PC-9 (cell line): Measurements from ENCODE around the gene RIMS4. TPM values are rescaled to one million over a fixed set of nuclear protein-coding genes. Genes with fewer than 3 reads are reported as not detected.

Source experiments
- BruUV-seq: library from RNA; stranded (reverse); fragments of 400-500 nt; replicated peaks from 2 replicates; lab custom pipeline; 2021; lab: Mats Ljungman, UMichigan
- CTCF ChIA-PET: fragments of 300-600 bp; sonication (Branson Sonifier 250); formaldehyde crosslinking; loops from one replicate; lab custom pipeline; 2022; ENCODE audit warnings: antibody characterized with exemption; lab: Charles Lee
- POLR2A ChIA-PET: fragments of 300-600 bp; sonication (Branson Sonifier 250); formaldehyde crosslinking; loops from one replicate; lab custom pipeline; 2022; ENCODE audit warnings: antibody characterized with exemption; ENCODE audit not compliant: unreplicated experiment; lab: Charles Lee
- DNase-seq, 2 experiments: peaks; one replicate each; pipeline versions ENCODE4 v3.0.0 to v3.0.0-alpha.2; 2015 to 2022; ENCODE audit warnings: mixed read lengths in 1 of 2
- H2AFZ ChIP-seq: fragments of 200-600 bp; sonication (generic); 2 replicates; pipeline ENCODE4 v1.8.1; 2017; ENCODE audit warnings: antibody characterized with exemption
- H3F3A ChIP-seq: fragments of 200-600 bp; sonication (generic); 2 replicates; pipeline ENCODE4 v1.8.1; 2017; ENCODE audit warnings: antibody characterized with exemption, mild to moderate bottlenecking, low read depth; ENCODE audit not compliant: insufficient read depth
- H3K27ac ChIP-seq: fragments of 200-600 bp; sonication (generic); 2 replicates; pipeline ENCODE4 v1.6.1; 2016; ENCODE audit warnings: mixed run types
- H3K27me3 ChIP-seq: fragments of 200-600 bp; sonication (generic); 2 replicates; pipeline ENCODE4 v1.6.1; 2016; ENCODE audit warnings: low read depth, mixed run types; ENCODE audit not compliant: insufficient read depth
- H3K36me3 ChIP-seq: fragments of 200-600 bp; sonication (generic); 2 replicates; pipeline ENCODE4 v1.6.1; 2016; ENCODE audit warnings: low read depth, mixed run types
- H3K4me1 ChIP-seq: fragments of 200-600 bp; sonication (generic); replicated peaks from 2 replicates; pipeline ENCODE4 v1.6.1; 2016; ENCODE audit warnings: mixed run types; ENCODE audit not compliant: insufficient read depth
- H3K4me2 ChIP-seq: fragments of 200-600 bp; sonication (generic); 2 replicates; pipeline ENCODE4 v1.6.1; 2017; ENCODE audit warnings: mixed run types
- H3K4me3 ChIP-seq: fragments of 200-600 bp; sonication (generic); 2 replicates; pipeline ENCODE4 v1.6.1; 2016; ENCODE audit warnings: mixed run types
- H3K79me2 ChIP-seq: fragments of 200-600 bp; sonication (generic); 2 replicates; pipeline ENCODE4 v1.6.1; 2017; ENCODE audit warnings: low read depth, mixed run types
- H3K9me2 ChIP-seq: fragments of 200-600 bp; sonication (generic); 2 replicates; pipeline ENCODE4 v1.8.1; 2017; ENCODE audit warnings: mild to moderate bottlenecking; ENCODE audit not compliant: insufficient read depth
- H3K9me3 ChIP-seq: fragments of 200-600 bp; sonication (generic); 2 replicates; pipeline ENCODE4 v1.8.1; 2016; ENCODE audit warnings: low read depth; ENCODE audit not compliant: insufficient read depth
- H4K20me1 ChIP-seq: fragments of 200-600 bp; sonication (generic); 2 replicates; pipeline ENCODE4 v1.8.1; 2017; ENCODE audit not compliant: insufficient read depth
- CTCF ChIP-seq: fragments of 200-600 bp; sonication (generic); conservative IDR thresholded peaks from 2 replicates; pipeline ENCODE4 v1.6.1; 2017; ENCODE audit warnings: mixed run types, antibody characterized with exemption, mild to moderate bottlenecking, moderate library complexity
- EZH2 ChIP-seq: fragments of 200-600 bp; sonication (generic); IDR thresholded peaks from 2 replicates; pipeline ENCODE4 v1.8.0; 2017; ENCODE audit warnings: antibody characterized with exemption, low read depth
- intact Hi-C: fragments of 100-400 bp; cut with micrococcal nuclease; formaldehyde crosslinking; loops from one replicate; pipeline ENCODE4 v1.10.0; 2022; ENCODE audit not compliant: unreplicated experiment
- total RNA-seq: library from RNA; stranded (reverse); gene quantifications from 2 replicates; pipeline ENCODE4 v1.2.3, GENCODE V29; 2021

RIMS4 gene
- total RNA-seq, 1 experiment from 2014 or later = 0.13 TPM

GRCh38 chr20:44746367-44747165 is 63.8 kb downstream of the RIMS4 start:
- Histone ChIP-seq H3K4me1 (peaks cover 22% of the 10 kb centered on the region), H3K79me2 (no peaks in the 10 kb centered on the region), H3K4me3 (peak overlapping the region; percentile 37; the same call in 1 of the 2 replicates), H3K9me2 (no peaks in the 10 kb centered on the region), H3K4me2 (peak overlapping the region; percentile 69), H3F3A (peaks cover 22% of the 10 kb centered on the region), H3K27me3 (peaks cover 42% of the 10 kb centered on the region), H3K36me3 (no peaks in the 10 kb centered on the region), H3K27ac (peak overlapping the region; percentile 89), H3K9me3 (no peaks in the 10 kb centered on the region), H2AFZ (no peak overlapping the region; the same call in 1 of the 2 replicates), H4K20me1 (peaks cover 5% of the 10 kb centered on the region)
- DNase-seq = no peak
- ChIA-PET CTCF (interaction anchor here (1.0 to 1.5 kb wide), 3 partner anchors 18 to 139 kb away, joined by 3 to 9 read pairs (median 4); partner anchors contain the start of gene YWHAB), POLR2A (interaction anchor here (0.5 to 0.6 kb wide), 2 partner anchors 145 to 723 kb away, joined by 5 to 6 read pairs; partner anchors contain the start of gene WFDC2)
- BruUV-seq = no TSS peak
- intact Hi-C loops = loop anchor here (1.0 to 5.0 kb wide), 7 partner anchors 53 to 359 kb away; partner anchors contain the start of gene YWHAB
- TF ChIP-seq CTCF (no peak), EZH2 (no peak)

- Histone ChIP-seq H4K20me1 (peaks cover 5% of the 10 kb centered on the region), H3K27ac (peak within 1 kb of the TSS; percentile 89), H3K27me3 (peaks cover 42% of the 10 kb centered on the region), H2AFZ (no peak within 1 kb of the TSS; the same call in 1 of the 2 replicates), H3K79me2 (no peaks in the 10 kb centered on the region), H3K4me3 (peak within 1 kb of the TSS; percentile 37; the same call in 1 of the 2 replicates), H3K4me2 (peak within 1 kb of the TSS; percentile 69), H3K9me3 (no peaks in the 10 kb centered on the region), H3K36me3 (no peaks in the 10 kb centered on the region), H3F3A (peaks cover 22% of the 10 kb centered on the region), H3K9me2 (no peaks in the 10 kb centered on the region), H3K4me1 (peaks cover 22% of the 10 kb centered on the region)
- BruUV-seq = no TSS peak
- TF ChIP-seq CTCF = no peak
- TF ChIP-seq EZH2 = peak; percentile 88; the same call in 1 of the 2 replicates
- DNase-seq = no peak
- intact Hi-C loops = loop anchor here (5.0 kb wide), 2 partner anchors 133 to 358 kb away; no protein-coding TSS in a partner anchor
- POLR2A ChIA-PET = no interaction called here
- CTCF ChIA-PET = no interaction called here
Measured at GRCh38 chr20:44745598-44746366, 64.6 kb downstream of the RIMS4 start, which contains the start of gene KCNK15. KCNK15 (plus strand) TSS chr20:44745865; CDS start chr20:44745911, 46 bp downstream.

GRCh38 chr20:44745122-44745597 is 65.2 kb downstream of the RIMS4 start:
- BruUV-seq = no TSS peak
- CTCF ChIA-PET = no interaction called here

More at GRCh38 chr20:44745122-44745597, 65.2 kb downstream of the RIMS4 start:
- intact Hi-C loops = loop anchor here (5.0 kb wide), 2 partner anchors 133 to 358 kb away; no protein-coding TSS in a partner anchor
- Histone ChIP-seq H3K4me1 (peaks cover 22% of the 10 kb centered on the region), H3K36me3 (no peaks in the 10 kb centered on the region), H2AFZ (no peak overlapping the region), H3K4me2 (peak overlapping the region; percentile 69; the same call in 1 of the 2 replicates), H3K4me3 (no peak overlapping the region), H3K27ac (no peak overlapping the region), H3K9me2 (no peaks in the 10 kb centered on the region), H3K79me2 (no peaks in the 10 kb centered on the region), H3K9me3 (no peaks in the 10 kb centered on the region), H3F3A (peaks cover 22% of the 10 kb centered on the region), H4K20me1 (peaks cover 5% of the 10 kb centered on the region), H3K27me3 (peaks cover 42% of the 10 kb centered on the region)
- POLR2A ChIA-PET = no interaction called here
- DNase-seq = no peak
- TF ChIP-seq CTCF = no peak
- no peak for TF ChIP-seq EZH2
